Chondrocyte (in vitro differentiated cells): ENCODE results near the gene LRMDA. TPM values are rescaled to one million over a fixed set of nuclear protein-coding genes. Genes with fewer than 3 reads are reported as not detected.

ENCODE experiments used
- DNase-seq: peaks from one replicate; pipeline ENCODE4 v3.0.0; 2021; ENCODE audit warnings: mixed read lengths, low spot score
- H3K27ac Mint-ChIP-seq: one replicate; pipeline ENCODE4 v1.8.0; 2021; ENCODE audit warnings: mild to moderate bottlenecking, moderate library complexity, mixed read lengths; ENCODE audit not compliant: unreplicated experiment
- H3K27me3 Mint-ChIP-seq: 2 replicates; pipeline ENCODE4 v1.8.0; 2021; ENCODE audit warnings: low read depth, mixed read lengths
- H3K36me3 Mint-ChIP-seq: 2 replicates; pipeline ENCODE4 v1.8.0; 2021; ENCODE audit warnings: low read depth, mixed read lengths
- H3K4me1 Mint-ChIP-seq: 2 replicates; pipeline ENCODE4 v1.8.0; 2021; ENCODE audit warnings: low read depth, mild to moderate bottlenecking, mixed read lengths
- H3K4me3 Mint-ChIP-seq: one replicate; pipeline ENCODE4 v1.8.0; 2021; ENCODE audit warnings: mild to moderate bottlenecking, moderate library complexity, mixed read lengths; ENCODE audit not compliant: unreplicated experiment
- H3K9me3 Mint-ChIP-seq: 2 replicates; pipeline ENCODE4 v1.8.0; 2021; ENCODE audit warnings: low read depth, mixed read lengths
- total RNA-seq: library from RNA; stranded (reverse); gene quantifications from 3 replicates; pipeline ENCODE4 v1.2.1, GENCODE V29; 2021
- TF ChIP-seq, protein P1 (sequence below): fragments of 200-600 bp; sonication (generic); IDR thresholded peaks from 2 replicates; pipeline ENCODE4 v1.5.0; 2021; ENCODE audit warnings: antibody characterized with exemption, mild to moderate bottlenecking, moderate library complexity

Gene LRMDA
- total RNA-seq, 1 donor from 2014 or later = 2.8 TPM

DNA sequence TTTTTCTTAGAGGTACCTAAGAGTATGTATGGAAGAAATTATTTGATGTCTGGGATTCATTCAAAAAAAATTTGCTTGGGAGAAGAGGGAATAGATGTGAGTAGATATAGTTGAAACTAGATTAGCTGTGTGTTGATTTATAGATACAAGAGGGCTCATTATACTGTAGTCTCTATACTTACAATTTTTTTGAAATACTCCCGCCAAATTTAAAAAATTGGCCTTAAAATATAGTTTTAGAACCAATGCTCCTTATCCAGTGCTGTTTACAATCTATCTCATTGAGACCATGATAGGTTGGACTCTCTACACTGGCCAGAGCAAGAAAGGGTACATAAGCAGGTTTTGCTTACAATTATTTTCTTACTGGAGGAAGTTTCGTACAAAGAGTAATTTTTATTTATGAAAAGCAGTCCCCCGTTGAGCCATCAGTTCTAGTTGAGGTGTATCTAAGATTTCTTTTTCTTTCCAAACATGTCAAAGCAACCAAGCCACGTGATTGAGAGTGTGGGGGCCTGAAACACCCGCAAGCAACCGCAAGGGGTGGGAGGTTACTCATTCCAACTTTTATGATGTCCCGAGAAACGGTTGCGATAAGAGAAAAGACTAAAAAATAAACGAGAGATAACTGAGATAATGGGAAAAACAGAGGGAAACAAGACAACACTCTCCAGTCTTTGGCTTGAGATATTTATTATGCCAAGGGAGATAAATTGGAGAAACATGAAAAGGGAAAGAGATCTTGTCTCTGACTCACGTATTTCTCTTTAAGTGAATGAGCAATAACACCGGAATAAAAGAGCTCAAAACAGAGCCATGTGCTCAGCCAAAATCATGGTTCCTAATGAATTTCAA is 729.2 kb downstream of the LRMDA start:
- no peaks in the 10 kb centered on the region for H3K4me1 Mint-ChIP-seq
- DNase-seq = no peak
- no peaks in the 10 kb centered on the region for H3K36me3 Mint-ChIP-seq
- peaks cover 5% of the 10 kb centered on the region for H3K27me3 Mint-ChIP-seq
- TF ChIP-seq, protein P1, sequence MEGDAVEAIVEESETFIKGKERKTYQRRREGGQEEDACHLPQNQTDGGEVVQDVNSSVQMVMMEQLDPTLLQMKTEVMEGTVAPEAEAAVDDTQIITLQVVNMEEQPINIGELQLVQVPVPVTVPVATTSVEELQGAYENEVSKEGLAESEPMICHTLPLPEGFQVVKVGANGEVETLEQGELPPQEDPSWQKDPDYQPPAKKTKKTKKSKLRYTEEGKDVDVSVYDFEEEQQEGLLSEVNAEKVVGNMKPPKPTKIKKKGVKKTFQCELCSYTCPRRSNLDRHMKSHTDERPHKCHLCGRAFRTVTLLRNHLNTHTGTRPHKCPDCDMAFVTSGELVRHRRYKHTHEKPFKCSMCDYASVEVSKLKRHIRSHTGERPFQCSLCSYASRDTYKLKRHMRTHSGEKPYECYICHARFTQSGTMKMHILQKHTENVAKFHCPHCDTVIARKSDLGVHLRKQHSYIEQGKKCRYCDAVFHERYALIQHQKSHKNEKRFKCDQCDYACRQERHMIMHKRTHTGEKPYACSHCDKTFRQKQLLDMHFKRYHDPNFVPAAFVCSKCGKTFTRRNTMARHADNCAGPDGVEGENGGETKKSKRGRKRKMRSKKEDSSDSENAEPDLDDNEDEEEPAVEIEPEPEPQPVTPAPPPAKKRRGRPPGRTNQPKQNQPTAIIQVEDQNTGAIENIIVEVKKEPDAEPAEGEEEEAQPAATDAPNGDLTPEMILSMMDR = no peak
- no peak overlapping the region for H3K4me3 Mint-ChIP-seq
- H3K9me3 Mint-ChIP-seq = peaks cover 2% of the 10 kb centered on the region
- H3K27ac Mint-ChIP-seq = no peak overlapping the region

GRCh38 chr10:76161301-76161582 is 729.8 kb downstream of the LRMDA start:
- H3K27ac Mint-ChIP-seq = no peak overlapping the region
- DNase-seq = no peak
- no peak overlapping the region for H3K4me3 Mint-ChIP-seq
- H3K4me1 Mint-ChIP-seq = no peaks in the 10 kb centered on the region
- H3K27me3 Mint-ChIP-seq = peaks cover 5% of the 10 kb centered on the region
- TF ChIP-seq, protein P1 = no peak
- H3K9me3 Mint-ChIP-seq = peaks cover 4% of the 10 kb centered on the region
- no peaks in the 10 kb centered on the region for H3K36me3 Mint-ChIP-seq

GRCh38 chr10:76168437-76168836 is 737.0 kb downstream of the LRMDA start:
- no peak overlapping the region for H3K4me3 Mint-ChIP-seq
- TF ChIP-seq, protein P1 = no peak
- no peak overlapping the region for H3K27ac Mint-ChIP-seq
- no peaks in the 10 kb centered on the region for H3K4me1 Mint-ChIP-seq
- peaks cover 8% of the 10 kb centered on the region for H3K9me3 Mint-ChIP-seq
- H3K36me3 Mint-ChIP-seq = peaks cover 1% of the 10 kb centered on the region
- DNase-seq = no peak
- H3K27me3 Mint-ChIP-seq = peaks cover 5% of the 10 kb centered on the region

DNA sequence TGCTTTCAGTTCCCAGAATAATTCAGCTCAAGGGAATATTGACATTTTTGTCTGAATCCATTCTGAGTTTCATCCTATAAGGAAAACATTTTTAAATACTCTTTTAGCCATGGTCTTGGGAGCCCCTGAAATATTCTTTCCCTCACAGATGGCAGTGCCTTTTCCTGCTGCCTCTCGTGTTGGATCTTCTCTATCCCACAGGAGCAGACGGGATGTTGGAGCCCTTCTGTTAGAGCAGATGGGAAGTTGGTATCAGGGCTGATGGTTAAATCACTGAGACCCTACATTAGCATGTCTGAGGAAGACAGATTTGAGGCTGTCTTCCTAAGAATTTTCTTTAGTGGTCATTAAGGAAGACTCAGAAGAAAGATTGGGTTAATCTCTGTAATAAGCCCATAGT is 737.8 kb downstream of the LRMDA start:
- DNase-seq = no peak
- H3K36me3 Mint-ChIP-seq = peaks cover 1% of the 10 kb centered on the region
- no peak overlapping the region for H3K27ac Mint-ChIP-seq
- H3K4me1 Mint-ChIP-seq = no peaks in the 10 kb centered on the region
- TF ChIP-seq, protein P1 = no peak
- peaks cover 5% of the 10 kb centered on the region for H3K27me3 Mint-ChIP-seq
- H3K4me3 Mint-ChIP-seq = no peak overlapping the region
- peaks cover 8% of the 10 kb centered on the region for H3K9me3 Mint-ChIP-seq

- Mint-ChIP-seq H3K27ac (no peak overlapping the region), H3K9me3 (no peaks in the 10 kb centered on the region), H3K4me1 (no peaks in the 10 kb centered on the region), H3K27me3 (peaks cover 5% of the 10 kb centered on the region), H3K4me3 (no peak overlapping the region), H3K36me3 (peaks cover 1% of the 10 kb centered on the region)
- no peak for DNase-seq
- TF ChIP-seq, protein P1 = no peak
These were observed 740.6 kb downstream of the LRMDA start for GRCh38 chr10:76172020-76172419.
